GM12801 (cell line): ENCODE data around the gene COL21A1.

Source experiments
- TF ChIP-seq, protein P1 (sequence below): IDR thresholded peaks from one replicate; pipeline ENCODE4 v1.5.1; 2011; ENCODE audit warnings: control low read depth; ENCODE audit not compliant: insufficient read length; ENCODE audit errors: extremely low read depth

The COL21A1 gene

GRCh38 chr6:56173228-56173627 lies 74.2 kb downstream of the COL21A1 start:
- TF ChIP-seq, protein P1, sequence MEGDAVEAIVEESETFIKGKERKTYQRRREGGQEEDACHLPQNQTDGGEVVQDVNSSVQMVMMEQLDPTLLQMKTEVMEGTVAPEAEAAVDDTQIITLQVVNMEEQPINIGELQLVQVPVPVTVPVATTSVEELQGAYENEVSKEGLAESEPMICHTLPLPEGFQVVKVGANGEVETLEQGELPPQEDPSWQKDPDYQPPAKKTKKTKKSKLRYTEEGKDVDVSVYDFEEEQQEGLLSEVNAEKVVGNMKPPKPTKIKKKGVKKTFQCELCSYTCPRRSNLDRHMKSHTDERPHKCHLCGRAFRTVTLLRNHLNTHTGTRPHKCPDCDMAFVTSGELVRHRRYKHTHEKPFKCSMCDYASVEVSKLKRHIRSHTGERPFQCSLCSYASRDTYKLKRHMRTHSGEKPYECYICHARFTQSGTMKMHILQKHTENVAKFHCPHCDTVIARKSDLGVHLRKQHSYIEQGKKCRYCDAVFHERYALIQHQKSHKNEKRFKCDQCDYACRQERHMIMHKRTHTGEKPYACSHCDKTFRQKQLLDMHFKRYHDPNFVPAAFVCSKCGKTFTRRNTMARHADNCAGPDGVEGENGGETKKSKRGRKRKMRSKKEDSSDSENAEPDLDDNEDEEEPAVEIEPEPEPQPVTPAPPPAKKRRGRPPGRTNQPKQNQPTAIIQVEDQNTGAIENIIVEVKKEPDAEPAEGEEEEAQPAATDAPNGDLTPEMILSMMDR: no peak

GRCh38 chr6:56172144-56172543 lies 75.2 kb downstream of the COL21A1 start:
- TF ChIP-seq, protein P1: no peak

- TF ChIP-seq, protein P1: no peak
Measured at GRCh38 chr6:56169366-56169765, 78.0 kb downstream of the COL21A1 start.

- TF ChIP-seq, protein P1: no peak
Measured at GRCh38 chr6:56168596-56168995, 78.8 kb downstream of the COL21A1 start.

DNA sequence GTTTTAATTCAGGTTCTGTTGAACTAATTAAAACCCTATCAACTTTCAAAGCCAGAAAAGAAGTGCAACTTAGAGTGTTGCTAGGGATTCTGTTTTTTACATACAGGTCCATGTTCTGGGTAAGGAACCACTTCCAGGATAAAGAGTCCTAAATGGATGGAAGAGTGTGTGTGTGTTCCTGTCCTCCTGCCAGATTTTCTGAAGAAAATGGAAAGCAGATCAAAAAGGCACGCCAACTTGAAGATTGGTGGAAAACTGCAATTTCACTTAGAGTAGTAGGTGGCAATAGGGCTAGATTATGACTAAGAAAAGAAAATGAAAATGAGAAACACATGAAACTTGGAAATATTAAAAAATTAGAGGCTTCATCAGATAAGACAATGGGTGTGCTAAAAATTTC lies 85.3 kb downstream of the COL21A1 start:
- TF ChIP-seq, protein P1: no peak

DNA sequence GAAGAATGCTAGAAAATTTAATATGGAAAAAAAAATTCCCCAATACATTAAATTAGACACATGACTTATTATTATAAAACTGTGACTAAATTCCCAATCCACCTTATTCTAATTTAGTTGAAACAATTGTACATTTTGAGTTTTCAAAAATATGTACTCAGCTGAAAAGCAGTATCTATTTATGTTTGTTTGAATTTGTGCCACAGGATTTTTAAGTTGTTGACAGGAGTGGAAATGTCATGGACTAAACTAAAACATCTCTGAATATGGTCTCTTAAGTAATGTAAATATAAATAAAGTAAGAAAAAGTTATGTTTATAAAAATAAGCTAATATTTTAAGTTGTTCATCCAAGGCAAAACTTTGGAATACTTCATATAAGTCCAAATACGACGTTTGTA lies 86.9 kb downstream of the COL21A1 start:
- TF ChIP-seq, protein P1: no peak

- TF ChIP-seq, protein P1: no peak
Measured at GRCh38 chr6:56158571-56158970, 88.8 kb downstream of the COL21A1 start.

DNA sequence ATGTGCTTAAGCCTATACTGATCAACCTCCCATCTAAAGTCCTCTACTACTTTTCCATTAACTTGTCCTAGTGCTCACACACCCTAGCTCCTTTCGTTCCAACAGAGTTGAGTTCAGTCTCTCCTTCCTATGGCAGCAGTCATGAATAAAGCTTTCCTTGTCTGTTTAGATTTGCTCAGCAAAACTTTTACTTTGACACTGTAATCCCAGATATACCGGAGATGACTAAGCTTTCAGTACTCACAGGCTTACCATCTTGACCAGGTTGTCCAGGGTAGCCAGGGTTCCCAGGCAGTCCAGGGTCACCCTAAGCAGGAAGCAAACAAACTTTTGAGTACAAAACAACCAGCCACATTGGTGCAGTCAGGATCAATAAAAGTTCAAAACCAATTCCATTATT lies 90.7 kb downstream of the COL21A1 start:
- TF ChIP-seq, protein P1: no peak
